Effector CD4-positive, alpha-beta T cell (primary cell): ENCODE results near the gene SEMA5B.

Experiments used
- DNase-seq: peaks from one replicate; pipeline ENCODE4 v3.0.0-alpha.2; 2020

SEMA5B gene

DNA sequence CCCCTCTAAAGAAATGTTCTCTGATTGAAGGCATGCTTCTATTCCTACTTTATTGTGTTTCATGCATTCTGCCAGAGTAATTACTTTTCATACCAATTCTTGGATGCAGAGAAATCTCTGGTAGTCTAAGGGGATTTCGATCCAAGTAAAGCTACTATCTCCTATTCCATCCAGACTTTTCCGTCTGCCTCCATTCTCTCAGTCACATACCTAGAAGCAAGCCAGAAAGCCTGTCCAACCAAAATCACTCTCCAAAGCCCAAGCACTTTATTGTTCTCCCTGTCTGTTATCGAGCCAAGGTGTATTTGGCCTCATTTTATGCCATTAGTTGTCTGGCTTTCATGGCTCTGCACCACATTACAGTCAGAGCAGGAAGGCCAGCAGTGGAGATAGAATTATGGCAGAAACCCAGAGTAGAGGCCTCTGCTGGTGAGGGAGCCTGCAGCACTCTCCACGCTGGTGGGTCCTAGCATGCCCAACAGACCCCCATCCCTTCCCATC, 136.8 kb downstream of the SEMA5B start:
- no peak for DNase-seq

DNA sequence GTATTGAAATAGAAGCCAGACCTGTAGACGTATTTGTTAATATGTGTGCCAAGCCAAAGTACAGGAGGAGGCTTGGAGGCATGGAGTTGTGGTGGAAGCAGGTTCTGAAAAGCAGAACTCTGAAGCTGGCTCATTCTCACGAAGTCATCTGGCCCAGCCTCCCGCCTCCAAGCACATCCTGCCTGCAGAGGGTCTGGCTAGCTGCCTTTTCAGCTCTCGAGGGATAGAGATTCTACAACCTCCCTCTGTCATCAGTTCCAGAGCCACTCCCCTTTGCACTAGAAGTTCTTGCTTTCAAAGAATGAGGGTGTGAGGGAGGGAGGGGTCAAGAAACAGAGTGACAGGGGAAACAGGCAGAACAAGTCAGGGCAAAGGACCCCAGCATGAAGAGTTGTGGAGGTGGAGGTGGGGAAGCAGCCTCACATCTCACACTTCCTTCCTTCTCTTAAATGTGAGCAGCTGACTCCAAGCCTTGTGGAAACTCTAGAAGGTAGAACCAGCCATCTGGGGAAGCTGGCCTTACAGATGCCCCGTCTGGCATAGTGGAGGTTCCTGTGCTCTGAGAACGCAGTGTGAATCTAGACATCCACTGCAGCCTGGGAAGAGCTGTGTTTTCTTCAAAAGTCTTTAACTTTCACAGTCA, 137.4 kb downstream of the SEMA5B start:
- DNase-seq: no peak

DNA sequence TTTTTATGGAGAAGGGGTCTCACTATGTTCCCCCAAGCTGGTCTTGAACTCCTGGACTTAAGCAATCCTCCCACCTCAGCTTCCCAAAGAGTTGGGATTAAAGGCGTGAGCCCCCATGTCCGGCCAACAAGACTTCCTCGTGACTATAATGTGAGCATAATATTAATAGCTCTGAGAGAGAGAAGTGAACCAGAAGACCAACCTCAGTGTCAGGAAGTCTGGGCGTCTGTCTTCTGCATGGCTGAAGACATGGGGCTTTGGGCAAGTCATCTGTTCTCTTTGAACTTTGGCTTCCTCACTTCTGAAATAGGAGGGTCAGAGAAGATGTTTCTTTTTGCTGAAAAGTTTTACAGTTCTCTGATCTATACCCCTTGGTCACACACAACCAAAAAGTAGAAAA, 140.6 kb downstream of the SEMA5B start:
- no peak for DNase-seq

DNA sequence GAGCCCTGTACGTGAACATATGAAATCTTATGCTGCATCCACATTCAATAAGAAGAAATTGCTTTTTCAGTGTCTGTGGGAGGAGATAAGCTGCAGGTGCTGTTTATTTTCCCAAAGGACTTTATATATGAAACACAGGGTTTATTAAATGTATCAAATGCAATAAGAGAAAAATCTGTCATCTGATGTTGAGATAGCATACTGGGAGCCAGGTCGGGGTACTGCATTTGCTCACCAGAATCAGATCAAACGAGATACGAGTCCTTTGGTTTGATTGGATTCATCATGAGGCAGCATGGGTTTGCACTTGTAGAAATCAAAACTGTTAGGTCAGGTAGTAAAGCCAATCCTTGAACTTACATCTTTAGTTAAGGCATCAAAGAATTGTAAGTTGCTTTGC, 141.3 kb downstream of the SEMA5B start:
- DNase-seq: no peak

DNA sequence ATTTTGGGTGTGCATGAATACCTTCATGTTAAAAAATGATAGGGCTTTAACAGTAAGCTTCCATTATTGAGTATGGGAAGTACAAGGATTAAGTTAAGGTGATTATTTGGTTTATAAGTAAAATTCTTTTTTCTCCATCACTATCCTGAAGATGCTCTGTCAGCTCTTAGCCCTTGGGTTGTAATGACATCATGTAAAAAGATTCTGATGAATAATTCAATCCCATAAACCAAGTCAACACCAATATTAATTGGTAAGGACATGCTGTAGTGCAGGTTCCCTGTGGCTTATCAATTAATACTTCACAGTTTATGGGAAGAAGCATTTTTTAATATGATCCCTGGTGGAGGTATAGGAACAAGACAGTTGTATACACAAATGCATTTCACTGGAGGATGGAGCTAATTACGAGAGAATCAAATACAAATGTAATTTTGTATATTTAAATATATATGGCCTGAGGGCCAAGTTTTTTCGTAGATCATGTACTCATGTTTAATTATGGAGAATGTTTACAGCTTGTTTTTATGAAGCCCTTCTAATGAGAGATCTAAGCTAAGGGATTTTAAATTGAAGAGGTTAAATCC, 145.1 kb downstream of the SEMA5B start:
- no peak for DNase-seq

DNA sequence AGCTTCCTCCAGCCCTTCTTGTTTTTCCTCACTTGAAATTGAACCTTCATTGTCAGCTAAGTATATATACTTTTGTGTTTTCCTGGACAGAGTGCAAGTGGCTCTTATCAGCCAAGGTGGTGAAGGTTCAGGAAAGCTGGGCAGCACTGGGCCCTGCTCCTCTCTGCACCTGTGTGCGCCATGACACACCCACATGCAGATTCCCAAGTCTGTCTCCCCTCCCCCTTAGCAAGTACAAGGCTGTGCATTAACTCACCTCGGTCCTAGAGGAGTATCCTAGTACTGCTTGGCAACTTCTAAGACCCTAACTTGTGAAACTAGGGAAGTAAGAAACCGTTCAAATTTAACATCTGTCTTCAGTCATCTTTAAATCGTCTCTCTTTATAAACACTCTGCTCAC, 146.9 kb downstream of the SEMA5B start:
- no peak for DNase-seq

DNA sequence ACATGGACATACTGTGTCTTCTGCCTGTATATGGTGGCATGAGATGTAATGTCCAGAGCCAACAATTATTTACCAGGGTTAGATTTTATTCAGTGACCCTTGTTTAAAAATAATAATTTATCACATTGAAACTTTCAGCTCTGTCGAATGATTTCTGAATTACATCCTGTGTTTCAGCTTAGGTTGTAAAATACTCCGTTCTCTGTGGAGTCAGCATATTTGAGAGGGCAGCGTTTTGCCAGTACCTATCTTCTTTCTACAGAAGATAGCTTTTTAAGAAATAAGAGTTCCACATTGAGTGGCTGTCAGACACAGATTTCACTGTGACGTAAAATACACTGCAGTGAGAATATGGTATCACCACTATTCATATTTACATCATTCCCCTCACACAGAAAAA, 147.4 kb downstream of the SEMA5B start:
- no peak for DNase-seq

DNA sequence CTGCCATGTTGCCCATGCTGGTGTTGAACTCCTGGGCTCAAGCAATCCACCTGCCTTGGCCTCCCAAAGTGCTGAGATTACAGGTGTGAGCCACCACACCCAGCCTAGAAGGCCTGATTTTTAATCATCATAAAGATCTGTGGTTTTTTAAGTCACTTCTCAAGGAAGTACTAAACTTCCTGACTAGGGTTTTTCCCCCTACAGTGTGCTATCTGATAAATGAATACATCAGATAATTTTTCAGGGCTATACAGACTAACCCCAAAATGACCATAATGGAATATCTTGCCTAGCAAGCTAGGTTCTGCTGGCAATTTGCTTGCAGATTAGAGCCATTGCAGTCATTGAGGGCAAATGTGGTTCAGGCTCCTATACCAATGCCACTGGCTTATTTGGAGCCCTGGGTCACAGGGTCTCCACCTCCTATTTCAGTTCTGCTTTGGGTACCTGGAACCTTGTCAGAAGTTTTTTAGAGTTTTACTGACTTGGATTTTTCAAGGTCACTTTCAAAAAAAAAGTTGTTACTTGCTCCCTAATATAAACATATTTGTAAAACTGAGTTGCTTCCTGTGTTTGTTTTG, 151.9 kb downstream of the SEMA5B start:
- no peak for DNase-seq

DNA sequence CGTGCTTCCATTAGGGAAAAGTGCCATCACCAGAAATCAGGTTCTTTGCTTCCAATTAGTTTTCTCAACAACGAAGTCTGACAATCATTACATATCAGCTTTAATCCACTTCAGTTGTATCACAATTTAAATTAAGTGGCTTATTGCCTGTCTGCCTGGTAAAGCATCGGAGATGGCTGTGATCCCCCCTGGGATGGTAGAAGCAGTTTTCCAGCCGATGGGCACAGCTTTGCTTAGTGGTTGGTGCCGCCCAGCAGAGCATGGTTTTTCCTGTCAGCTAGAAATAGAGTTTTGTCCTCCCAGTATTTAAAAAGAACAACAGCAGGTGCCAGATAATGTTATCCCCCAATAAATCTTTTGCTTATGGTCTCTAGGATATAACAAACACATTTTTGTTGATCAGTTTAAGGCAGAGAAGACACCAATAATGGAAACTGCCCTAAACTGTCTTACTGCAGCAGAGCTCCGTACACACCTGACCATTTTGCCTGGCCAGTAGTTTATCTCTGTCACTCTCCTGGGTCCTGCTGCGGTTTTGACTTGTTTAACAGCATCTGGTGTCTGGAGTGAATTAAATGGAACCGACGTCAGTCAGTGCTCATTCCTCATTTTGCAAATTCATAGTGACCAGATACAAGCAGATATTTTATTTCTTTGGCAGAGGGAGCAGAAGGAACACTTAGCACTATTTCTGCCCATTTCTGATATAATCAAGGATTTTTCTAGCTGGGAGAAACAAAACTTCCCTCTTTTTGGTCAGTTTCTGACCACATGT, 153.6 kb downstream of the SEMA5B start:
- no peak for DNase-seq

DNA sequence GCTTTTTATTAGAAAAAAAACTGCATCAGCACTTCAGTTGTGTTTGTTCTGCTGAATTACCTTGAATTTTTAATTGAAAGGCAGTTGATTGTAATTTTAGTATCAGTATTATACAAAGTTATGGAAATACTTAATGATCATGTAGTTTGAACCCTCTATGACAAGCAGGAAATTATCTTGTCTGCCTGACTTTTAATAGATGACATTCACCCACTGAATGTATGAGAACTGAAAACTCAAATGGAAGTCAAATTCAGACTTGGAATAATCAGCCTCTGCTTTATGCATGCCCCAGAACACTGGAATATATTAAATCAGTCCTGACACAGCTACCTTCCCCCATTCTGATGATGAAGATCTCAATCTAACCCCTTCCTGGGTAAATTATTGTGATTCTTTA, 159.2 kb downstream of the SEMA5B start:
- DNase-seq: no peak

DNA sequence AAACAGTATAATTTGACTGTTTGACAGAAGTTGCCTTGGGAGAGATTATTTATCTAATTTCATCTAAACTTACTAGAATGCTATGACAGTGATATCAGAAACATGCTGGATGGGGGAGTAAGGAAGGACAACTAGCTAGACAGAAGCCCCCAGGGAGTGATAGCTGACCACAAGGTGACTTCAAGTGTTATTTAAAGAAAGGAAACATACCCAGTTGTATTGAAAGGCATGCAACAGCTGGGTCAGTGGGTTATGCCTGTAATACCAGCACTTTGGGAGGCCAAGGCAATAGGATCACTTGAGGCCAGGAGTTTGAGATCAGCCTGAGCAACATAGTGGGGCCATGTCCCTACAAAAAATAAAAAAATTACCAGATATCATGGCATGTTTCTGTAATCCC, 163.1 kb downstream of the SEMA5B start:
- no peak for DNase-seq

DNA sequence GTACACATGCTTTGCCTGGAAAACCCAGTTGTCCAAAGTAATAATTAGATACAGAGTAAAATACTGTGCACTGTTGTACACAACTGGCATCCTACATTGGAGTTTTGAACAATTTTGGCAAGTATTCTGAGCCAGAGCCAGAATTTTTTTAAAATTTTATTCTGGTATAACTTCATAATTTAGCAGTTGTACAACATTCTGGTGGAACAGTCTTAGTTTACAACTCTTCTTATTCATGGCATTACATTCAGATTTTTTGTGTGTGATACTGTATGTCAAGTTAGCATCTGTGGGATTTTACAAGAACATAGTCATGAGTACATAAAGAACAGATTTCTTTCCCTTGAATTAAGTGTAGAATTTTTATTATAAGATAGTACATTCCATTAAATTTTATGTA, 165.2 kb downstream of the SEMA5B start:
- DNase-seq: no peak
